HG03095 (cell line): ENCODE data around the gene CORO2B.

Experiments used
- ATAC-seq: cut with Tn5 transposase; IDR thresholded peaks from one replicate; pipeline ENCODE4 v1.9.1; 2021; ENCODE audit warnings: moderate library complexity; ENCODE audit not compliant: unreplicated experiment

The CORO2B gene

DNA sequence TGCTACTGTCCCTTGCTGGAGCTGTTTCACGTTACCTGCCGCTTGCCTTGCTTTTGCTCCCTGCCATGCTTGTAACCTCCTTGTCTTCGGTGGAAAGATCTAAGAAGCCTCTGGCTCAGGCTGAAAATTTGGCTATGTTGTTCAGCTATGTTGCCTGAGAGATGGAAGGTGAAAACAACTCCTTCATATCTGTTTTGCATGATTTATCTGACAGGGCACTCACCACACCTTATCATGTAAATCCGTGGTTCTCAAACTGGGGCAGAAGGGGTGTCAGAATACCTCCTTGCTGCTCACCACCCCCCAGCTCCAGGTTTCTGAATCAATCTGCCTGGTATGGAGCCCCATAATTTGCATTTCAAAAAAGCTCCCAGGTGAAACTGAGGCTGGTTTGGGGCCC, 6.5 kb upstream of the CORO2B start:
- ATAC-seq, result no peak

- ATAC-seq, result no peak
Observed at GRCh38 chr15:68572921-68573320, 5.9 kb upstream of the CORO2B start.

DNA sequence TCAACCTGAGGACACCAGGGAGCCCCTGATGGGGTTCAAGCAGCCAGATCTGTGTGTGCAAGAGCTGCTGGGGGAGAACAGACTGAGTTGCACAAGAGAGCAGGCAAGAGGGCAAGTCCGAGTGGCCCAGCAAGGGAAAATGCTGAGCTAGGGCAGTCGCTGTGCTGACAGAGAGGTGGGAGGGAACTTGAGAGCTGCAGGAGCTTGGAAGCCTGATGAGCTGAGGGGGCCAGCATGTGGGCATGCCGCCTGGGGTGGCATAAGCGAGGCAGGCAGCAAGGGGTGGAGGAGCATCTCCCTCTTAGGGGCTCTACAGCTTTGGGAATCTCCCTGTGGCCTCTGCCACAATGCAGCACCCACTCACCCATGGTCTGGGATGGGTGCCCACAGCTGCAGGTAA, 4.7 kb upstream of the CORO2B start:
- no peak for ATAC-seq

GRCh38 chr15:68574629-68575028, 4.2 kb upstream of the CORO2B start:
- ATAC-seq, result no peak

DNA sequence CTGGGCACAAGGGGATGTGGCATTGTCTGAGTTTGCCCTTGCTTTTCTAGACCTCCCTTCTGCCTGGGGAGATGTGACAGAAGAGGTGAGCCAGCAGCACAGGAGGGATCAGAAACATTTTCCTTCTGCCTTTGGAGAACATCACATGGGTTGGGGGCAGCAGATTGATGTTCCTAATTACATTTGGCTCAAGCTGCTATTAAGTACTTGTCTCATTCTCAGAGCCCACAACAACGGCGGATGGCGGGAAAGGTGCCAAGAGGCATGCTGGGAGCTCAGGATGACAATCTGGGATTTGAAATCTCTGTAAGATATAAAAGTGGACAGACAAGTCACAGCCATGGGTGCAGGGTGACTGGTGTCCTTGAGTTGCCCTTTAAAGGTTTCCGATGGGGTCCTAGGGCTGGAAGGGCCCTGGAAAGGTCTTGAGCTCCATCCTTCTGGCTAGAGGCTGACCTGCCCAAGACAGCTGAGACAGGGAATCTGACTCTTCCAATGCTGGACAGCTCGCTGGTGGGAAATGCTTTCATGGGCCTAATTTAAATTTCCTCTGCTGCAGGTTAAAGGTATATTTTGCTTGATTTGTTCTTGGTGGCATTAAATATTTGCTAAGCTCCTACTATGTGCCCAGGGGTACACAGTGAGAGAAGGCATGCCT, 2.4 kb upstream of the CORO2B start:
- no peak for ATAC-seq

- no peak for ATAC-seq
Observed at GRCh38 chr15:68578175-68578979, 416 bp upstream of the CORO2B start.

- no peak for ATAC-seq
Observed at GRCh38 chr15:68580026-68580882, 1.5 kb downstream of the CORO2B start.

DNA sequence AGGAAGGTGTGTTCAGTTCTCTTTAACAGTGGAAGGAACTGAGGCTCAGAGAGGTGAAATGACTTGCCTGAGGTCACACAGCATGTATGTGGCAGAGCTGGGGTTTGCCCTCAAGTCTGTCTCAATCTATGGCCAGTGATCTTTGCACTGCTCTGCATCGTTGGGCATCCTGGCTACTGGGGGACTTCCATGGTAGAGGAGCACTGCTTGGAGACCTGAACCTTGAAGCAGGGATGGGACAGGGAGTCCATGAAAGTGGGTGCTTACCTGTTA, 2.0 kb downstream of the CORO2B start:
- ATAC-seq, result no peak

DNA sequence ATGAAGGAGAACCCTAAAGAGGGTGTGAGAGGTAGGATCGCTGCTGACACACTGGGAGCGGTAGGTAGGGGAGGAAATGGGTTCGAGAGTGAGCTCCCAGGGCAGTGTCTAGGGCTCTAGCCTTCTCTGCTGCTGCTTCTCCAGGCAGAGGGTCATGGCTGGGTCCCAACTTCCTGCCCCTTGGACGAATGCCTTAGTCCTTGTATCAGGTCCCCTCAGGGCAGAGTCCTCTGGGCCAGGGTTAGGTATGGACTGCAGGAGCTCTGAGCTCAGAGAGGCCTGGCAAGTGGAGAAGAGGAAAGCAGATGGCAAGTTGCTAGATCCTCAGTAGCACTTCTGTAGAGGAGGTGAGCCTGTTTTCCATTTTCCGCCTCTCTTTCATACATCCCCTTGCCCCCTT, 2.9 kb downstream of the CORO2B start:
- ATAC-seq, result no peak

- no peak for ATAC-seq
Observed at GRCh38 chr15:68582236-68582635, 3.4 kb downstream of the CORO2B start.

- ATAC-seq, result no peak
Observed at GRCh38 chr15:68582864-68583263, 4.1 kb downstream of the CORO2B start.

DNA sequence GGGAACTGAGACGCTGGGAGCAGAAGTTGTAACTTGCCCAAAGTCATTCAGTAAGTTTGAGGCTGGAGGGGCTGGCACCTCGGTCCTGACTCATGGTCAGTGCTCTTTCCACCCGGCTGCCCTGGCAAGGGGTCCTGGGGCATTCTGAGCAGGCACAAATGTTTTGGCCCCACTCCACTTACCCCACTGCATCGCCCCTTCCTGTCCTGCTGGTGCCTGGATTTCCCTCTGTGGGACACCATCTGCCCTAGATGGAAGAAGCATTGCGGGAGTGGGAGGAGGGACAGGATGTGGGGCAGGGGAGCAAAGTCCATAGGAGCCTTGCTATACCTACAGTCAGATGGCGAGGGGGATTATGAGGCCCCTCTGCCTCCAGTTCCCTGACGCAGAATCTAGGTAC, 4.5 kb downstream of the CORO2B start:
- no peak for ATAC-seq

DNA sequence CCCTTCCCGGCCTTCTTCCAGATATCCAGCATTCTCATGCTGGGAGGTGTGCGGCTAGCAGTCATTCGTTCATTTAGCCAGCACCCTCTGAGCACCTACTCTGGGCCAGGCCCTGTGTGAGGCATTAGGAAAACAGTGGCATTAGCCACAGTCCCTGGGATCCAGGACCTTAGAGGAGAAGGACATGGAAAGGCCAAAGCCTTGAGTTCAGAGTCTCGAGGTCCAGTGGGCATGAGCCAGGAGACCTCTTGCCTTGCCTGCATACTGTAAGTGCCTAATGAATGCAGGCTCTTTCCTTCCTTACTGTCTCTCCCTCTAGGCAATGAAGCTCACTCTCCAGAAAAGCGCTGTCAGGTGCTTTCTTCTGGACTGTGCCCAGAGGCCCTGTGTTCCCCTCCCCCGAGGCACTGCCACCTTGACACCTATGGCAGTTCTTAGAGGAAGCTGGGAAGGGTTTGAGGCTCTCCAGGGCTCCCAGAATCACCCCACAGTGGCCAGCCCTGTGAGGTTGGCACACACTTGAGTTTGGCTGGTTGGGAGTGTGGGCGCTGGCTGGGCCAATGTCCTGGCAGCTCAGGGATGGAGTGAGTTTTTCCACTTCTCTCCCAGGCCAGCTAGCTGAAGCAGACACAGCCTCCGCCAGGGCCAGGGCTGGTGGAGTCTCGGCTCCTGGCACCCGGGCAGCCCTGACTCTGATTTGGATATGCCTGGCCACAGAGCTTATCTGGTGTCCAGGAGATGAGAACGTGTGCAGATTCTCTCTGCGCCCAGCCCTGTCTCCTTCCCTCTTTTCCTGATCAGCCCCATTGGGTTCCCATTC, 5.4 kb downstream of the CORO2B start:
- ATAC-seq, result no peak

GRCh38 chr15:68584756-68585573, 6.2 kb downstream of the CORO2B start:
- ATAC-seq, result no peak

GRCh38 chr15:68585574-68586273, 6.9 kb downstream of the CORO2B start:
- no peak for ATAC-seq

GRCh38 chr15:68586274-68586961, 7.6 kb downstream of the CORO2B start:
- no peak for ATAC-seq

GRCh38 chr15:68587769-68588385, 9.1 kb downstream of the CORO2B start:
- no peak for ATAC-seq

DNA sequence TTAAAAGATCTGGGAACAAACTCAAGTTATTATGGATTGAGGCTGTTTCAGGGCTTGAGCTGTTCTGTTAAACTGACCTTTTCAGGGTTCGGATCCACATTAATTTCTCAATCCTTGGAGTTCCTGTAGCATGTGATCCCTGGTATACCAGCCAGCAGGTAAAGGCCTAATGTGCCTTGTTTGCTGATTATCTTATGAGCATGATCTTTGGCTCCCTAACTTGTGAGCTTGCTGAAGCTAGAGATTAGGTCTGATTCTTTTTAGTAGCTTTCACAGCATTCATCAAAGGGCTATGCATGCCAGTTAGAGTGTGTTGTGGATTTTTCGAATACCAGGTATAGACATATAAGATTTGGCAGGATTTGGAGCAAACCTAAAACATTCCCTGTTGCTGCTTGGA, 10.3 kb downstream of the CORO2B start:
- no peak for ATAC-seq
